Effector memory CD4-positive, alpha-beta T cell (primary cell): ENCODE data around the gene NAT10.

Source experiments
- DNase-seq, 3 donors: peaks; one replicate each; pipeline ENCODE4 v3.0.0-alpha.2; 2020
- H3K27ac ChIP-seq: 2 replicates; pipeline ENCODE4 v1.7.0; 2013; ENCODE audit warnings: mild to moderate bottlenecking, low read length, moderate library complexity; ENCODE audit not compliant: insufficient read depth, poor library complexity, severe bottlenecking
- H3K27me3 ChIP-seq: replicated peaks from 2 replicates; pipeline ENCODE4 v1.7.0; 2013; ENCODE audit warnings: mild to moderate bottlenecking, low read length; ENCODE audit not compliant: insufficient read depth, control insufficient read depth, poor library complexity, severe bottlenecking
- H3K36me3 ChIP-seq: 2 replicates; pipeline ENCODE4 v1.7.0; 2013; ENCODE audit warnings: mild to moderate bottlenecking, low read length, moderate library complexity; ENCODE audit not compliant: control insufficient read depth, insufficient read depth
- H3K4me1 ChIP-seq: 2 replicates; pipeline ENCODE4 v1.7.0; 2013; ENCODE audit warnings: low read length, mild to moderate bottlenecking; ENCODE audit not compliant: control insufficient read depth, insufficient read depth, poor library complexity, severe bottlenecking
- H3K4me3 ChIP-seq: 2 replicates; pipeline ENCODE4 v1.7.0; 2013; ENCODE audit warnings: low read length, low read depth, mild to moderate bottlenecking; ENCODE audit not compliant: insufficient read depth, poor library complexity, severe bottlenecking
- H3K9me3 ChIP-seq: 2 replicates; pipeline ENCODE4 v1.7.0; 2013; ENCODE audit warnings: mild to moderate bottlenecking, low read length, moderate library complexity; ENCODE audit not compliant: control insufficient read depth

NAT10 gene

GRCh38 chr11:34165121-34165520, 59.7 kb downstream of the NAT10 start:
- DNase-seq = no peak
- no peak overlapping the region for H3K27ac ChIP-seq
- H3K27me3 ChIP-seq = no peaks in the 10 kb centered on the region
- H3K4me1 ChIP-seq = no peaks in the 10 kb centered on the region
- H3K36me3 ChIP-seq = no peaks in the 10 kb centered on the region
- H3K9me3 ChIP-seq = no peaks in the 10 kb centered on the region
- H3K4me3 ChIP-seq = no peak overlapping the region

GRCh38 chr11:34165786-34166555, 60.5 kb downstream of the NAT10 start:
- H3K27ac ChIP-seq = no peak overlapping the region
- no peak overlapping the region for H3K4me3 ChIP-seq
- DNase-seq = no peak
- no peaks in the 10 kb centered on the region for H3K9me3 ChIP-seq
- H3K4me1 ChIP-seq = no peaks in the 10 kb centered on the region
- no peaks in the 10 kb centered on the region for H3K27me3 ChIP-seq
- no peaks in the 10 kb centered on the region for H3K36me3 ChIP-seq

GRCh38 chr11:34166806-34167740, 61.6 kb downstream of the NAT10 start:
- Histone ChIP-seq H3K4me3 (no peak overlapping the region), H3K27me3 (no peaks in the 10 kb centered on the region), H3K27ac (no peak overlapping the region), H3K9me3 (no peaks in the 10 kb centered on the region), H3K36me3 (no peaks in the 10 kb centered on the region), H3K4me1 (no peaks in the 10 kb centered on the region)
- no peak for DNase-seq

- Histone ChIP-seq H3K27me3 (no peaks in the 10 kb centered on the region), H3K4me3 (no peak overlapping the region), H3K36me3 (no peaks in the 10 kb centered on the region), H3K27ac (no peak overlapping the region), H3K4me1 (no peaks in the 10 kb centered on the region), H3K9me3 (no peaks in the 10 kb centered on the region)
- DNase-seq = no peak
These were observed 62.5 kb downstream of the NAT10 start for GRCh38 chr11:34167961-34168360.

- H3K27me3 ChIP-seq = no peaks in the 10 kb centered on the region
- DNase-seq = no peak
- H3K4me3 ChIP-seq = no peak overlapping the region
These were observed 63.4 kb downstream of the NAT10 start for GRCh38 chr11:34168642-34169420.

GRCh38 chr11:34169686-34170085, 64.3 kb downstream of the NAT10 start:
- peaks cover 7% of the 10 kb centered on the region for H3K4me1 ChIP-seq
- H3K9me3 ChIP-seq = no peaks in the 10 kb centered on the region
- H3K27ac ChIP-seq = no peak overlapping the region
- no peak for DNase-seq
- no peaks in the 10 kb centered on the region for H3K27me3 ChIP-seq
- H3K4me3 ChIP-seq = no peak overlapping the region
- no peaks in the 10 kb centered on the region for H3K36me3 ChIP-seq

More at GRCh38 chr11:34168642-34169420, 63.4 kb downstream of the NAT10 start:
- H3K9me3 ChIP-seq = no peaks in the 10 kb centered on the region
- peaks cover under 1% of the 10 kb centered on the region for H3K4me1 ChIP-seq
- no peaks in the 10 kb centered on the region for H3K36me3 ChIP-seq
- no peak overlapping the region for H3K27ac ChIP-seq

GRCh38 chr11:34173050-34173449, 67.6 kb downstream of the NAT10 start:
- peaks cover 7% of the 10 kb centered on the region for H3K4me1 ChIP-seq
- no peaks in the 10 kb centered on the region for H3K9me3 ChIP-seq
- no peaks in the 10 kb centered on the region for H3K36me3 ChIP-seq
- no peak for DNase-seq
- H3K27ac ChIP-seq = no peak overlapping the region
- H3K27me3 ChIP-seq = no peaks in the 10 kb centered on the region
- no peak overlapping the region for H3K4me3 ChIP-seq

- Histone ChIP-seq H3K27me3 (no peaks in the 10 kb centered on the region), H3K9me3 (no peaks in the 10 kb centered on the region), H3K4me3 (no peak overlapping the region), H3K4me1 (peaks cover 7% of the 10 kb centered on the region), H3K27ac (no peak overlapping the region), H3K36me3 (no peaks in the 10 kb centered on the region)
- DNase-seq = peak; percentile 52 to 67 (median 62)
These were observed 69.1 kb downstream of the NAT10 start for GRCh38 chr11:34174412-34175041.

- Histone ChIP-seq H3K4me3 (no peak overlapping the region), H3K36me3 (no peaks in the 10 kb centered on the region), H3K4me1 (peaks cover 7% of the 10 kb centered on the region), H3K27me3 (no peaks in the 10 kb centered on the region), H3K27ac (no peak overlapping the region), H3K9me3 (no peaks in the 10 kb centered on the region)
- no peak for DNase-seq
These were observed 70.0 kb downstream of the NAT10 start for GRCh38 chr11:34175284-34176019.
